ENCODE results near the gene SREBF1.

SREBF1 gene

DNA sequence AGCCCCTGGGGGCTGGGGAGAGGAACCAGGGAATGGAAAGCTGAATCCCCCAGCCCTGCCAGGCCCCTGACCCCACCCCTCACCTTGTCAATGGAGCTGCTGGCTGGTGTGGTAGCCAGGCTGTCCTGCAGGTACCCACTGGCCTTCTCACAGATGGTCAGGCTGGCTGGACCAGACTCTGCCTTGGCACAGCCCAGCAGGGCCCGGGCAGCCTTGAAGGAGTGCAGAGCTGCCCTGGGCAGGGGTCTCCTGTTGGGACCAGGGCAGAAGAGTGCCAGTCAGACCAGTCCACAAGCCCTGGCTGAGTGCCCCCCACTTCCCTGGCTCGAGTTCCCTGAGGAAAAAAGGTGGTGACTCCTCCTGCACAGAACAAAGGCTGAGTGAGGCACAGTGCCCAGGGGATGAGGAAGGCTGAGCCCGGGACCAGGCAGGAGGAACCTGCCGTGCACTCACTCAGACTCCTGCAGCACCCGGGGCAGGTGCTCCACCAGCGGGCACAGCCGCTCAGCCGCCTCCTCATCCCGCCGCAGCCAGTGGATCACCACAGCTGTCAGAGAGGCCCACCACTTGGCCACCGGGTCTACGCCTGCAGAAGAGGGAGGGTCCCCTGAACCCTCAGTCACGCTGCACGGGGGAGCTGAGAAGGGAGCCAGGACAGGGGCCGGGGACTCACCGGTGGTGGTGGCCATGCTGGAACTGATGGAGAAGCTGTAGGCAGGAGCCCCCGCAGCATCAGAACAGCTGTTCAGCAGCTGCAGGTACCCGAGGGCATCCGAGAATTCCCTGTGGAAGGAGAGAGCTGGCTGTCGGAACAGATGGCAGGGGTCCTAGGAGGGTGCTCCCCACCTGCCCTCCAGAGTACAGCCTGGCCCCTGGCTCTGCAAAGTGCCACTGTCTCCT is 22.4 kb downstream of the SREBF1 start:
- H2BK15ac ChIP-seq (ENCODE audit: low read length): no peak overlapping the region
- H3K9ac ChIP-seq (ENCODE audit: low read depth, low read length, poor library complexity): no peak overlapping the region
- peak overlapping the region; percentile 73 for H3K23ac ChIP-seq (ENCODE audit: low read depth, low read length, poor library complexity)
- H3K27me3 ChIP-seq (ENCODE audit: control insufficient read depth in 3 of 3, insufficient read depth in 3 of 3, low read depth in 1 of 3, low read length in 3 of 3): no peaks in the 10 kb centered on the region
- peaks cover 65 to 68% of the 10 kb centered on the region in 2 donors for H3K36me3 ChIP-seq (replicated peaks in 1 of 2; ENCODE audit: control insufficient read depth in 2 of 2, insufficient read depth in 2 of 2, low read length in 2 of 2)
- no peak overlapping the region for H2AK5ac ChIP-seq (ENCODE audit: low read depth, low read length)
- no peak overlapping the region for H4K8ac ChIP-seq (ENCODE audit: low read depth, low read length)
- H3K4me2 ChIP-seq (ENCODE audit: insufficient read depth, low read length, poor library complexity, severe bottlenecking): no peak overlapping the region
- DNase-seq (ENCODE audit: low spot score): no peak
- no peaks in the 10 kb centered on the region for H3K9me3 ChIP-seq (replicated peaks in 1 of 2; ENCODE audit: control insufficient read depth in 2 of 2, insufficient read depth in 1 of 2, low read depth in 1 of 2, low read length in 2 of 2)
- no CpG with 5 or more reads among the region's 20 CpGs for WGBS, 2 donors (ENCODE audit: extremely low coverage in 2 of 2, insufficient read length in 2 of 2, insufficient replicate concordance in 1 of 2)
- no peak overlapping the region for H3K27ac ChIP-seq (replicated peaks; ENCODE audit: low read length)
- H3K14ac ChIP-seq (ENCODE audit: low read length): peak overlapping the region; percentile 38
- H2AFZ ChIP-seq (ENCODE audit: low read length): no peak overlapping the region
- H2BK5ac ChIP-seq (ENCODE audit: low read length): peak overlapping the region; percentile 49
- H3K18ac ChIP-seq (ENCODE audit: low read length): no peak overlapping the region
- H2BK120ac ChIP-seq (ENCODE audit: low read depth, low read length): no peak overlapping the region
- H3K79me1 ChIP-seq (ENCODE audit: low read depth, low read length): peaks cover 6% of the 10 kb centered on the region
- no peak overlapping the region for H3K4me3 ChIP-seq (ENCODE audit: low read length in 2 of 2)
- peaks cover 24 to 28% of the 10 kb centered on the region in 2 donors for H3K4me1 ChIP-seq (ENCODE audit: control insufficient read depth in 2 of 2, insufficient read depth in 1 of 2, low read depth in 1 of 2, low read length in 2 of 2)
- no peak overlapping the region for H4K91ac ChIP-seq (ENCODE audit: low read depth, low read length, poor library complexity)
- no peak overlapping the region for H3K4ac ChIP-seq (ENCODE audit: low read length)
- peak overlapping the region; percentile 36 for H2BK12ac ChIP-seq (ENCODE audit: low read length)

- Histone ChIP-seq H3K9me3 (replicated peaks in 1 of 2; ENCODE audit: control insufficient read depth in 2 of 2, insufficient read depth in 1 of 2, low read depth in 1 of 2, low read length in 2 of 2) (no peaks in the 10 kb centered on the region), H3K79me1 (ENCODE audit: low read depth, low read length) (peaks cover 6% of the 10 kb centered on the region), H4K91ac (ENCODE audit: low read depth, low read length, poor library complexity) (no peak overlapping the region), H2AFZ (ENCODE audit: low read length) (no peak overlapping the region), H3K4ac (ENCODE audit: low read length) (no peak overlapping the region), H3K4me2 (ENCODE audit: insufficient read depth, low read length, poor library complexity, severe bottlenecking) (no peak overlapping the region), H3K4me1 (ENCODE audit: control insufficient read depth in 2 of 2, insufficient read depth in 1 of 2, low read depth in 1 of 2, low read length in 2 of 2) (peaks cover 24 to 33% of the 10 kb centered on the region in 2 donors), H3K36me3 (replicated peaks in 1 of 2; ENCODE audit: control insufficient read depth in 2 of 2, insufficient read depth in 2 of 2, low read length in 2 of 2) (peaks cover 58 to 67% of the 10 kb centered on the region in 2 donors), H2BK120ac (ENCODE audit: low read depth, low read length) (no peak overlapping the region), H3K27me3 (ENCODE audit: control insufficient read depth in 3 of 3, insufficient read depth in 3 of 3, low read depth in 1 of 3, low read length in 3 of 3) (no peaks in the 10 kb centered on the region), H3K4me3 (ENCODE audit: low read length in 2 of 2) (no peak overlapping the region), H2AK5ac (ENCODE audit: low read depth, low read length) (no peak overlapping the region), H2BK12ac (ENCODE audit: low read length) (peak overlapping the region; percentile 51), H3K18ac (ENCODE audit: low read length) (no peak overlapping the region), H3K27ac (replicated peaks; ENCODE audit: low read length) (no peak overlapping the region), H2BK15ac (ENCODE audit: low read length) (no peak overlapping the region), H4K8ac (ENCODE audit: low read depth, low read length) (no peak overlapping the region), H3K9ac (ENCODE audit: low read depth, low read length, poor library complexity) (no peak overlapping the region), H3K14ac (ENCODE audit: low read length) (peak overlapping the region; percentile 49), H3K23ac (ENCODE audit: low read depth, low read length, poor library complexity) (peak overlapping the region; percentile 75), H2BK5ac (ENCODE audit: low read length) (no peak overlapping the region)
- DNase-seq (ENCODE audit: low spot score): no peak
- no CpG with 5 or more reads among the region's 16 CpGs for WGBS, 2 donors (ENCODE audit: extremely low coverage in 2 of 2, insufficient read length in 2 of 2, insufficient replicate concordance in 1 of 2)
These were observed 23.1 kb downstream of the SREBF1 start for GRCh38 chr17:17813725-17814095.

- Histone ChIP-seq H2AK5ac (ENCODE audit: low read depth, low read length) (no peak overlapping the region), H3K79me1 (ENCODE audit: low read depth, low read length) (peaks cover 6% of the 10 kb centered on the region), H3K14ac (ENCODE audit: low read length) (peak overlapping the region; percentile 77), H2BK12ac (ENCODE audit: low read length) (no peak overlapping the region), H3K18ac (ENCODE audit: low read length) (peak overlapping the region; percentile 23), H2BK120ac (ENCODE audit: low read depth, low read length) (no peak overlapping the region), H3K9me3 (replicated peaks in 1 of 2; ENCODE audit: control insufficient read depth in 2 of 2, insufficient read depth in 1 of 2, low read depth in 1 of 2, low read length in 2 of 2) (no peaks in the 10 kb centered on the region), H3K4me2 (ENCODE audit: insufficient read depth, low read length, poor library complexity, severe bottlenecking) (no peak overlapping the region), H4K8ac (ENCODE audit: low read depth, low read length) (no peak overlapping the region), H3K27me3 (ENCODE audit: control insufficient read depth in 3 of 3, insufficient read depth in 3 of 3, low read depth in 1 of 3, low read length in 3 of 3) (no peaks in the 10 kb centered on the region), H3K23ac (ENCODE audit: low read depth, low read length, poor library complexity) (peak overlapping the region; percentile 75), H2BK15ac (ENCODE audit: low read length) (no peak overlapping the region), H3K27ac (replicated peaks; ENCODE audit: low read length) (no peak overlapping the region), H3K36me3 (replicated peaks in 1 of 2; ENCODE audit: control insufficient read depth in 2 of 2, insufficient read depth in 2 of 2, low read length in 2 of 2) (peaks cover 53 to 66% of the 10 kb centered on the region in 2 donors), H3K9ac (ENCODE audit: low read depth, low read length, poor library complexity) (no peak overlapping the region), H2BK5ac (ENCODE audit: low read length) (no peak overlapping the region), H2AFZ (ENCODE audit: low read length) (no peak overlapping the region), H3K4me1 (ENCODE audit: control insufficient read depth in 2 of 2, insufficient read depth in 1 of 2, low read depth in 1 of 2, low read length in 2 of 2) (peaks cover 22 to 29% of the 10 kb centered on the region in 2 donors), H3K4ac (ENCODE audit: low read length) (no peak overlapping the region), H3K4me3 (ENCODE audit: low read length in 2 of 2) (no peak overlapping the region), H4K91ac (ENCODE audit: low read depth, low read length, poor library complexity) (no peak overlapping the region)
- WGBS, 2 donors (ENCODE audit: extremely low coverage in 2 of 2, insufficient read length in 2 of 2, insufficient replicate concordance in 1 of 2): no CpG with 5 or more reads among the region's 25 CpGs
- no peak for DNase-seq (ENCODE audit: low spot score)
These were observed 23.6 kb downstream of the SREBF1 start for GRCh38 chr17:17813055-17813724.
